Astrocyte (in vitro differentiated cells and primary cell): ENCODE results near the gene CXADR. TPM values are rescaled to one million over a fixed set of nuclear protein-coding genes. Genes with fewer than 3 reads are reported as not detected.
A peak's percentile ranks its signal among the peaks of the same experiment; 100 is the strongest.

ENCODE experiments used
- DNase-seq: peaks from one replicate; pipeline ENCODE4 v3.0.0-alpha.2; 2010; ENCODE audit warnings: low read depth
- FAIRE-seq: peaks from 2 replicates; lab custom pipeline; 2011; peaks lifted over from hg19 to GRCh38; lab: Jason Lieb, UNC
- H2AFZ ChIP-seq: 2 replicates; pipeline ENCODE4 v1.6.0; 2012; ENCODE audit warnings: low read depth, low read length, inconsistent platforms
- H3K27ac ChIP-seq: 2 replicates; pipeline ENCODE4 v1.5.1; 2011; ENCODE audit warnings: low read depth, low read length, inconsistent platforms
- H3K27me3 ChIP-seq: 2 replicates; pipeline ENCODE4 v1.6.0; 2011; ENCODE audit warnings: low read length, inconsistent platforms; ENCODE audit not compliant: insufficient read depth
- H3K36me3 ChIP-seq: 2 replicates; pipeline ENCODE4 v1.5.1; 2011; ENCODE audit warnings: low read length, inconsistent platforms; ENCODE audit not compliant: insufficient read depth
- H3K4me1 ChIP-seq: 2 replicates; pipeline ENCODE4 v1.5.1; 2011; ENCODE audit warnings: low read length, inconsistent platforms; ENCODE audit not compliant: insufficient read depth
- H3K4me2 ChIP-seq: 2 replicates; pipeline ENCODE4 v1.6.0; 2012; ENCODE audit warnings: low read length, inconsistent platforms
- H3K4me3 ChIP-seq: 2 replicates; pipeline ENCODE4 v1.5.1; 2011; ENCODE audit warnings: low read depth, mild to moderate bottlenecking, low read length, inconsistent platforms; ENCODE audit not compliant: insufficient read depth
- H3K79me2 ChIP-seq: 2 replicates; pipeline ENCODE4 v1.6.0; 2012; ENCODE audit warnings: mild to moderate bottlenecking, low read length, inconsistent platforms; ENCODE audit not compliant: insufficient read depth
- H3K9ac ChIP-seq: 2 replicates; pipeline ENCODE4 v1.6.0; 2012; ENCODE audit warnings: mild to moderate bottlenecking, low read length, inconsistent platforms
- H3K9me3 ChIP-seq: 2 replicates; pipeline ENCODE4 v1.5.1; 2012; ENCODE audit warnings: low read depth, mild to moderate bottlenecking, low read length, inconsistent platforms; ENCODE audit not compliant: insufficient read depth
- H4K20me1 ChIP-seq: 2 replicates; pipeline ENCODE4 v1.6.0; 2012; ENCODE audit warnings: low read length, inconsistent platforms; ENCODE audit not compliant: insufficient read depth
- H3K27ac Mint-ChIP-seq: one replicate; pipeline ENCODE4 v1.8.0; 2021; ENCODE audit warnings: mild to moderate bottlenecking, mixed read lengths; ENCODE audit not compliant: unreplicated experiment
- H3K27me3 Mint-ChIP-seq: one replicate; pipeline ENCODE4 v1.8.0; 2021; ENCODE audit warnings: low read depth, mixed read lengths; ENCODE audit not compliant: unreplicated experiment
- H3K36me3 Mint-ChIP-seq: one replicate; pipeline ENCODE4 v1.8.0; 2021; ENCODE audit warnings: low read depth, mixed read lengths; ENCODE audit not compliant: unreplicated experiment
- H3K4me1 Mint-ChIP-seq: one replicate; pipeline ENCODE4 v1.8.0; 2021; ENCODE audit warnings: low read depth, mixed read lengths; ENCODE audit not compliant: unreplicated experiment
- H3K4me3 Mint-ChIP-seq: one replicate; pipeline ENCODE4 v1.8.0; 2021; ENCODE audit warnings: mild to moderate bottlenecking, moderate library complexity, mixed read lengths; ENCODE audit not compliant: unreplicated experiment
- H3K9me3 Mint-ChIP-seq: one replicate; pipeline ENCODE4 v1.8.0; 2021; ENCODE audit warnings: mild to moderate bottlenecking, mixed read lengths; ENCODE audit not compliant: unreplicated experiment
- CTCF ChIP-seq: IDR thresholded peaks from 2 replicates; pipeline ENCODE4 v1.5.1; 2011; ENCODE audit warnings: low read depth, mild to moderate bottlenecking, inconsistent platforms, low read length, moderate library complexity; ENCODE audit not compliant: insufficient read depth
- EZH2 ChIP-seq: IDR thresholded peaks from 2 replicates; pipeline ENCODE4 v1.6.1; 2012; ENCODE audit warnings: mild to moderate bottlenecking, low read length, inconsistent platforms; ENCODE audit not compliant: insufficient read depth
- total RNA-seq: library from RNA; stranded (reverse); gene quantifications from 2 replicates; pipeline ENCODE4 v1.2.1, GENCODE V29; 2021

The CXADR gene
- total RNA-seq, 1 donor from 2014 or later, result 30.6 TPM

- H3K9me3 ChIP-seq, result no peaks in the 10 kb centered on the region
- Mint-ChIP-seq H3K4me3 (no peak overlapping the region), H3K27me3 (no peaks in the 10 kb centered on the region), H3K9me3 (peaks cover 3% of the 10 kb centered on the region), H3K4me1 (peaks cover 22% of the 10 kb centered on the region), H3K27ac (no peak overlapping the region), H3K36me3 (no peaks in the 10 kb centered on the region)
- TF ChIP-seq EZH2 (no peak), CTCF (no peak)
- H3K4me3 ChIP-seq, result no peak overlapping the region
- FAIRE-seq, result no peak
- no peak overlapping the region for H3K9ac ChIP-seq
- no peak overlapping the region for H2AFZ ChIP-seq
- no peaks in the 10 kb centered on the region for H3K36me3 ChIP-seq
- H3K79me2 ChIP-seq, result no peaks in the 10 kb centered on the region
- no peaks in the 10 kb centered on the region for H3K27me3 ChIP-seq
- H3K27ac ChIP-seq, result no peak overlapping the region
- peaks cover 18% of the 10 kb centered on the region for H3K4me1 ChIP-seq
- no peaks in the 10 kb centered on the region for H4K20me1 ChIP-seq
- H3K4me2 ChIP-seq, result no peak overlapping the region
- DNase-seq, result no peak
These were observed 18.8 kb upstream of the CXADR start for GRCh38 chr21:17494051-17494450.

- H3K9ac ChIP-seq, result no peak overlapping the region
- peaks cover 8% of the 10 kb centered on the region for H3K27me3 ChIP-seq
- peak overlapping the region; percentile 37 for H3K4me2 ChIP-seq
- Mint-ChIP-seq H3K4me1 (peaks cover 21% of the 10 kb centered on the region), H3K27ac (no peak overlapping the region), H3K4me3 (no peak overlapping the region), H3K36me3 (no peaks in the 10 kb centered on the region), H3K9me3 (peaks cover 3% of the 10 kb centered on the region), H3K27me3 (no peaks in the 10 kb centered on the region)
- no peaks in the 10 kb centered on the region for H4K20me1 ChIP-seq
- no peaks in the 10 kb centered on the region for H3K79me2 ChIP-seq
- H3K27ac ChIP-seq, result no peak overlapping the region
- no peak overlapping the region for H3K4me3 ChIP-seq
- H2AFZ ChIP-seq, result no peak overlapping the region
- H3K9me3 ChIP-seq, result no peaks in the 10 kb centered on the region
- FAIRE-seq, result no peak
- DNase-seq, result peak; percentile 92
- H3K36me3 ChIP-seq, result no peaks in the 10 kb centered on the region
- peaks cover 18% of the 10 kb centered on the region for H3K4me1 ChIP-seq
- TF ChIP-seq EZH2 (no peak), CTCF (no peak)
These were observed 17.2 kb upstream of the CXADR start for GRCh38 chr21:17495680-17496079.

- no peak overlapping the region for H3K4me3 Mint-ChIP-seq
- peaks cover 16% of the 10 kb centered on the region for H3K4me1 Mint-ChIP-seq
- Histone ChIP-seq H3K79me2 (no peaks in the 10 kb centered on the region), H3K4me3 (no peak overlapping the region), H4K20me1 (no peaks in the 10 kb centered on the region), H3K4me1 (peaks cover 13% of the 10 kb centered on the region), H3K27me3 (peaks cover 11% of the 10 kb centered on the region), H3K27ac (no peak overlapping the region), H3K9ac (no peak overlapping the region), H2AFZ (no peak overlapping the region), H3K4me2 (no peak overlapping the region), H3K9me3 (no peaks in the 10 kb centered on the region), H3K36me3 (no peaks in the 10 kb centered on the region)
- no peaks in the 10 kb centered on the region for H3K27me3 Mint-ChIP-seq
- H3K36me3 Mint-ChIP-seq, result no peaks in the 10 kb centered on the region
- H3K27ac Mint-ChIP-seq, result no peak overlapping the region
- TF ChIP-seq EZH2 (no peak), CTCF (no peak)
- H3K9me3 Mint-ChIP-seq, result peaks cover 3% of the 10 kb centered on the region
- DNase-seq (peak; percentile 12), FAIRE-seq (no peak)
These were observed 15.5 kb upstream of the CXADR start for GRCh38 chr21:17497316-17497715.
